Measurements from ENCODE around the gene SEMA4G.

SEMA4G gene

DNA sequence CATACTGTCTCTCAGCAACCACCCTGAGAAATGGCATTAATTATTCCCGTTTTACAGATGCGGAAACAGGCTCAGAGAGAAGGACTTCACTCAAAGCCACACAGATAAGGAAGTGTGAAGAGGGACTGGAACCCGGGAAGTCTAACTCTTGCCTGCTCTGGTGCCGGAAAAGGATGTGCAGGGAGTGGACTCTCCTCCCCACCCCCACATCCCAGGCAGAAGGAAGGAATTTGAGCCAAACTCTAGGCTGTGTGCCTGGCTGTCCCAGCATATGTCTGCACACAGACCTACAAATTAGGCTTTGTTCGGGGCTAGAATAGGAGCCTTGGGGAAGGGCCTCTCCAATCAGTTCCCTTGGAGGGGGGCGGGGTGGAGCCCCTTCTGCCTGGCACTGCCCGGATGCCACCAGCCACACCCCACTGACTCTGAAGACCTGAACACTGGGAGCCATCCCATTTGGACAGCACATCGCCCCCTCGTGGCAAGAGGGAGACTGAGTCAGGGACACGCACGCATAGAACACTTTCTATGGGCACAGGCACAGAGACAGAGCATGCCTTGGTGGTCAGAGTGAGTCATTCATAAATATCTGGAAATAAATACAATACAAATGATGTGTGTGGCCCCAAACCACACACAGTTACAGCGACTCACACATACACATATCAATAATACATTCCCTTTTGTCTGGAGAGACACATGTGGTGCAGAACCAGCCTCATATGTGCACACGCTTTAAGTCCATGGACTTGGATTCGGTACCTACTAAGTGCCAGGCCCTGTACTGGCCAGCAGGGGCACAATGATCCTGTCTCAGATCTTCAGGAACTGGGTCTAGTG lies 43.4 kb downstream of the SEMA4G start (continued):
- TF ChIP-seq, protein P1, sequence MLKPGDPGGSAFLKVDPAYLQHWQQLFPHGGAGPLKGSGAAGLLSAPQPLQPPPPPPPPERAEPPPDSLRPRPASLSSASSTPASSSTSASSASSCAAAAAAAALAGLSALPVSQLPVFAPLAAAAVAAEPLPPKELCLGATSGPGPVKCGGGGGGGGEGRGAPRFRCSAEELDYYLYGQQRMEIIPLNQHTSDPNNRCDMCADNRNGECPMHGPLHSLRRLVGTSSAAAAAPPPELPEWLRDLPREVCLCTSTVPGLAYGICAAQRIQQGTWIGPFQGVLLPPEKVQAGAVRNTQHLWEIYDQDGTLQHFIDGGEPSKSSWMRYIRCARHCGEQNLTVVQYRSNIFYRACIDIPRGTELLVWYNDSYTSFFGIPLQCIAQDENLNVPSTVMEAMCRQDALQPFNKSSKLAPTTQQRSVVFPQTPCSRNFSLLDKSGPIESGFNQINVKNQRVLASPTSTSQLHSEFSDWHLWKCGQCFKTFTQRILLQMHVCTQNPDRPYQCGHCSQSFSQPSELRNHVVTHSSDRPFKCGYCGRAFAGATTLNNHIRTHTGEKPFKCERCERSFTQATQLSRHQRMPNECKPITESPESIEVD (tag by site-specific recombination; IDR thresholded peaks at IDR 0.05): no peak
- no peak for TF ChIP-seq OSR2 (tag by site-specific recombination; IDR thresholded peaks at IDR 0.05)
- TF ChIP-seq ZNF610 (tag by site-specific recombination; IDR thresholded peaks at IDR 0.05; ENCODE audit: borderline replicate concordance): no peak
- TF ChIP-seq, protein P2, sequence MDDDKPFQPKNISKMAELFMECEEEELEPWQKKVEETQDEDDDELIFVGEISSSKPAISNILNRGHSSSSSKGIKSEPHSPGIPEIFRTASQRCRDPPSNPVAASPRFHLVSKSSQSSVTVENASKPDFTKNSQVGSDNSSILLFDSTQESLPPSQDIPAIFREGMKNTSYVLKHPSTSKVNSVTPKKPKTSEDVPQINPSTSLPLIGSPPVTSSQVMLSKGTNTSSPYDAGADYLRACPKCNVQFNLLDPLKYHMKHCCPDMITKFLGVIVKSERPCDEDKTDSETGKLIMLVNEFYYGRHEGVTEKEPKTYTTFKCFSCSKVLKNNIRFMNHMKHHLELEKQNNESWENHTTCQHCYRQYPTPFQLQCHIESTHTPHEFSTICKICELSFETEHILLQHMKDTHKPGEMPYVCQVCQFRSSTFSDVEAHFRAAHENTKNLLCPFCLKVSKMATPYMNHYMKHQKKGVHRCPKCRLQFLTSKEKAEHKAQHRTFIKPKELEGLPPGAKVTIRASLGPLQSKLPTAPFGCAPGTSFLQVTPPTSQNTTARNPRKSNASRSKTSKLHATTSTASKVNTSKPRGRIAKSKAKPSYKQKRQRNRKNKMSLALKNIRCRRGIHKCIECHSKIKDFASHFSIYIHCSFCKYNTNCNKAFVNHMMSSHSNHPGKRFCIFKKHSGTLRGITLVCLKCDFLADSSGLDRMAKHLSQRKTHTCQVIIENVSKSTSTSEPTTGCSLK (tag by site-specific recombination; IDR thresholded peaks at IDR 0.05): no peak
- no peak for TF ChIP-seq SCRT2 (tag by site-specific recombination; IDR thresholded peaks at IDR 0.05)
- TF ChIP-seq ZNF114 (tag by site-specific recombination; IDR thresholded peaks at IDR 0.05): no peak
- TF ChIP-seq SP2 (tag by site-specific recombination; IDR thresholded peaks at IDR 0.05): no peak
- TF ChIP-seq, protein P3, sequence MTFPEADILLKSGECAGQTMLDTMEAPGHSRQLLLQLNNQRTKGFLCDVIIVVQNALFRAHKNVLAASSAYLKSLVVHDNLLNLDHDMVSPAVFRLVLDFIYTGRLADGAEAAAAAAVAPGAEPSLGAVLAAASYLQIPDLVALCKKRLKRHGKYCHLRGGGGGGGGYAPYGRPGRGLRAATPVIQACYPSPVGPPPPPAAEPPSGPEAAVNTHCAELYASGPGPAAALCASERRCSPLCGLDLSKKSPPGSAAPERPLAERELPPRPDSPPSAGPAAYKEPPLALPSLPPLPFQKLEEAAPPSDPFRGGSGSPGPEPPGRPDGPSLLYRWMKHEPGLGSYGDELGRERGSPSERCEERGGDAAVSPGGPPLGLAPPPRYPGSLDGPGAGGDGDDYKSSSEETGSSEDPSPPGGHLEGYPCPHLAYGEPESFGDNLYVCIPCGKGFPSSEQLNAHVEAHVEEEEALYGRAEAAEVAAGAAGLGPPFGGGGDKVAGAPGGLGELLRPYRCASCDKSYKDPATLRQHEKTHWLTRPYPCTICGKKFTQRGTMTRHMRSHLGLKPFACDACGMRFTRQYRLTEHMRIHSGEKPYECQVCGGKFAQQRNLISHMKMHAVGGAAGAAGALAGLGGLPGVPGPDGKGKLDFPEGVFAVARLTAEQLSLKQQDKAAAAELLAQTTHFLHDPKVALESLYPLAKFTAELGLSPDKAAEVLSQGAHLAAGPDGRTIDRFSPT (tag by site-specific recombination; IDR thresholded peaks at IDR 0.05): peak; percentile 97
- no peak for TF ChIP-seq ZNF776 (tag by site-specific recombination; IDR thresholded peaks at IDR 0.05; ENCODE audit: borderline replicate concordance)
- TF ChIP-seq ZNF311 (tag by site-specific recombination; IDR thresholded peaks at IDR 0.05; ENCODE audit: borderline replicate concordance): no peak
- no peak for TF ChIP-seq ZFP69B (tag by site-specific recombination; IDR thresholded peaks at IDR 0.05)
- TF ChIP-seq ZNF292 (tag by site-specific recombination; IDR thresholded peaks at IDR 0.05; ENCODE audit: borderline replicate concordance, low read depth): no peak
- TF ChIP-seq ZXDB (tag by site-specific recombination; IDR thresholded peaks at IDR 0.05): 0 out of 2 replicates have a peak, but pooled peaks have one; percentile 24
- TF ChIP-seq ZNF514 (tag by site-specific recombination; IDR thresholded peaks at IDR 0.05): no peak
- TF ChIP-seq ZNF837 (tag by site-specific recombination; IDR thresholded peaks at IDR 0.05): no peak
- TF ChIP-seq ZNF626 (tag by site-specific recombination; IDR thresholded peaks at IDR 0.05): no peak
- 0 out of 2 replicates have a peak, but pooled peaks have one; percentile 22 for TF ChIP-seq ZNF785 (tag by site-specific recombination; IDR thresholded peaks at IDR 0.05)
- TF ChIP-seq ZNF341 (tag by site-specific recombination; IDR thresholded peaks at IDR 0.05; ENCODE audit: low read depth): peak; percentile 90
- no peak for TF ChIP-seq ZNF701 (tag by site-specific recombination; IDR thresholded peaks at IDR 0.05)
- TF ChIP-seq, protein P4, sequence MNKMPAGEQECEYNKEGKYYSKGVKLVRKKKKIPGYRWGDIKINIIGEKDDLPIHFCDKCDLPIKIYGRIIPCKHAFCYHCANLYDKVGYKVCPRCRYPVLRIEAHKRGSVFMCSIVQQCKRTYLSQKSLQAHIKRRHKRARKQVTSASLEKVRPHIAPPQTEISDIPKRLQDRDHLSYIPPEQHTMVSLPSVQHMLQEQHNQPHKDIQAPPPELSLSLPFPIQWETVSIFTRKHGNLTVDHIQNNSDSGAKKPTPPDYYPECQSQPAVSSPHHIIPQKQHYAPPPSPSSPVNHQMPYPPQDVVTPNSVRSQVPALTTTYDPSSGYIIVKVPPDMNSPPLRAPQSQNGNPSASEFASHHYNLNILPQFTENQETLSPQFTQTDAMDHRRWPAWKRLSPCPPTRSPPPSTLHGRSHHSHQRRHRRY (tag by site-specific recombination; IDR thresholded peaks at IDR 0.05): no peak
- TF ChIP-seq, protein P5, sequence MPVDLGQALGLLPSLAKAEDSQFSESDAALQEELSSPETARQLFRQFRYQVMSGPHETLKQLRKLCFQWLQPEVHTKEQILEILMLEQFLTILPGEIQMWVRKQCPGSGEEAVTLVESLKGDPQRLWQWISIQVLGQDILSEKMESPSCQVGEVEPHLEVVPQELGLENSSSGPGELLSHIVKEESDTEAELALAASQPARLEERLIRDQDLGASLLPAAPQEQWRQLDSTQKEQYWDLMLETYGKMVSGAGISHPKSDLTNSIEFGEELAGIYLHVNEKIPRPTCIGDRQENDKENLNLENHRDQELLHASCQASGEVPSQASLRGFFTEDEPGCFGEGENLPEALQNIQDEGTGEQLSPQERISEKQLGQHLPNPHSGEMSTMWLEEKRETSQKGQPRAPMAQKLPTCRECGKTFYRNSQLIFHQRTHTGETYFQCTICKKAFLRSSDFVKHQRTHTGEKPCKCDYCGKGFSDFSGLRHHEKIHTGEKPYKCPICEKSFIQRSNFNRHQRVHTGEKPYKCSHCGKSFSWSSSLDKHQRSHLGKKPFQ (tag by site-specific recombination; IDR thresholded peaks at IDR 0.05): no peak
- TF ChIP-seq ZBTB8A (tag by site-specific recombination; IDR thresholded peaks at IDR 0.05): 0 out of 2 replicates have a peak, but pooled peaks have one; percentile 17
- TF ChIP-seq ZNF302 (tag by site-specific recombination; IDR thresholded peaks at IDR 0.05; ENCODE audit: low read depth): no peak
- no peak for TF ChIP-seq KLF8 (tag by site-specific recombination; IDR thresholded peaks at IDR 0.05)
- no peak for TF ChIP-seq ZNF121 (tag by site-specific recombination; IDR thresholded peaks at IDR 0.05)
- TF ChIP-seq, protein P6, sequence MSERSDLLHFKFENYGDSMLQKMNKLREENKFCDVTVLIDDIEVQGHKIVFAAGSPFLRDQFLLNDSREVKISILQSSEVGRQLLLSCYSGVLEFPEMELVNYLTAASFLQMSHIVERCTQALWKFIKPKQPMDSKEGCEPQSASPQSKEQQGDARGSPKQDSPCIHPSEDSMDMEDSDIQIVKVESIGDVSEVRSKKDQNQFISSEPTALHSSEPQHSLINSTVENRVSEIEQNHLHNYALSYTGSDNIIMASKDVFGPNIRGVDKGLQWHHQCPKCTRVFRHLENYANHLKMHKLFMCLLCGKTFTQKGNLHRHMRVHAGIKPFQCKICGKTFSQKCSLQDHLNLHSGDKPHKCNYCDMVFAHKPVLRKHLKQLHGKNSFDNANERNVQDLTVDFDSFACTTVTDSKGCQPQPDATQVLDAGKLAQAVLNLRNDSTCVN (tag by site-specific recombination; optimal IDR thresholded peaks at IDR 0.05): peak; percentile 15
- TF ChIP-seq ZNF354C (tag by site-specific recombination; IDR thresholded peaks at IDR 0.05; ENCODE audit: borderline replicate concordance, low read depth): no peak
- no peak for TF ChIP-seq REPIN1 (tag by site-specific recombination; IDR thresholded peaks at IDR 0.05; ENCODE audit: low read depth)
- TF ChIP-seq ZBTB17 (tag by site-specific recombination; IDR thresholded peaks at IDR 0.05): peak; percentile 55; the same call in 1 of the 2 replicates
- TF ChIP-seq ZNF530 (tag by site-specific recombination; IDR thresholded peaks at IDR 0.05; ENCODE audit: low read depth): no peak

Measured in HEK293 (cell line).